Measurements from ENCODE around the gene ARVCF. TPM values are rescaled to one million over a fixed set of nuclear protein-coding genes. Genes with fewer than 3 reads are reported as not detected.
A peak's percentile ranks its signal among the peaks of the same experiment; 100 is the strongest.
"Not testable (repeated sequence)": the region's sequence is repeated elsewhere in the genome, so short reads cannot be mapped to it uniquely, and the experiment has no call there.

The ARVCF gene
- total RNA-seq, 3 donors from 2014 or later: 11.2 to 15.3 (median 15.1) TPM

DNA sequence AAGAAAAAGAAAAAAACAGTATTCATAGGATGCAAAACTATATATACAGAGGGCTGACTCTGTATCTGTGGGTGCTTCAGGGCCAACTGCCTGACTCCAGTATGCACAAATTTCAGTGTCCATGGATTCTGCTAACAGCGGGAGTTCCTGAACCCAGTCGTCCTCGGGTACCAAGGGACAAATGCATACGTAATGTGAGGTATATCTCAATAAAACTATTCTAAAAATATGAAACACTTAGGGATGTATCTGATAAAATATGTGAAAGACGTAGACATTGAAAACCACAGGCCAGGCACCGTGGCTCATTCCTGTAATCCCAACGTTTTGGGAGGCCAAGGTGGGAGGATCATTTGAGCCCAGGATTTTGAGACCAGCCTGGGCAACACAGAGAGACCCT lies 88.9 kb downstream of the ARVCF start:
- intact Hi-C loops (cut with DNase I, micrococcal nuclease): no loop called here
- no peak for ATAC-seq
- H3K4me1 ChIP-seq (ENCODE audit: low read depth): no peaks in the 10 kb centered on the region
- H3K4me3 ChIP-seq: no peak overlapping the region
- H3K9me3 ChIP-seq: no peaks in the 10 kb centered on the region
- TF ChIP-seq, protein P1, sequence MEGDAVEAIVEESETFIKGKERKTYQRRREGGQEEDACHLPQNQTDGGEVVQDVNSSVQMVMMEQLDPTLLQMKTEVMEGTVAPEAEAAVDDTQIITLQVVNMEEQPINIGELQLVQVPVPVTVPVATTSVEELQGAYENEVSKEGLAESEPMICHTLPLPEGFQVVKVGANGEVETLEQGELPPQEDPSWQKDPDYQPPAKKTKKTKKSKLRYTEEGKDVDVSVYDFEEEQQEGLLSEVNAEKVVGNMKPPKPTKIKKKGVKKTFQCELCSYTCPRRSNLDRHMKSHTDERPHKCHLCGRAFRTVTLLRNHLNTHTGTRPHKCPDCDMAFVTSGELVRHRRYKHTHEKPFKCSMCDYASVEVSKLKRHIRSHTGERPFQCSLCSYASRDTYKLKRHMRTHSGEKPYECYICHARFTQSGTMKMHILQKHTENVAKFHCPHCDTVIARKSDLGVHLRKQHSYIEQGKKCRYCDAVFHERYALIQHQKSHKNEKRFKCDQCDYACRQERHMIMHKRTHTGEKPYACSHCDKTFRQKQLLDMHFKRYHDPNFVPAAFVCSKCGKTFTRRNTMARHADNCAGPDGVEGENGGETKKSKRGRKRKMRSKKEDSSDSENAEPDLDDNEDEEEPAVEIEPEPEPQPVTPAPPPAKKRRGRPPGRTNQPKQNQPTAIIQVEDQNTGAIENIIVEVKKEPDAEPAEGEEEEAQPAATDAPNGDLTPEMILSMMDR (IDR thresholded peaks at IDR 0.05): no peak
- DNase-seq: no peak
- H3K36me3 ChIP-seq (ENCODE audit: low read depth): no peaks in the 10 kb centered on the region

DNA sequence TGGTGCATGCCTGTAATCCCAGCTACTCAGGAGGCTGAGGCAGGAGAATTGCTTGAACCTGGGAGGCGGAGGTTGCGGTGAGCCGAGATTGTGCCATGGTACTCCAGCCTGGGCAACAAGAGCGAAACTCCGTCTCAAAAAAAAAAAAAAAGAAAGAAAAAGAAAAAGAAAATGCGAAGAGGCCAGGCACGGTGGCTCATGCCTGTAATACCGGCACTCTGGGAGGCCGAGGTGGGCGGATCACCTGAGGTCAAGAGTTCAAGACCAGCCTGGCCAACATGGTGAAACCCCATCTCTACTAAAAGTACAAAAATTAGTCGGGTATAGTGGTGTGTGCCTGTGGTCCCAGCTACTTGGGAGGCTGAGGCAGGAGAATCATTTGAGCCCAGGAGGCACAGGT lies 90.6 kb downstream of the ARVCF start:
- H3K36me3 ChIP-seq (ENCODE audit: low read depth); H3K4me3 ChIP-seq; intact Hi-C loops (cut with DNase I, micrococcal nuclease); H3K9me3 ChIP-seq; H3K4me1 ChIP-seq (ENCODE audit: low read depth); ATAC-seq: not testable (repeated sequence)
- DNase-seq: peak in 1 of 3 donors; percentile 10

DNA sequence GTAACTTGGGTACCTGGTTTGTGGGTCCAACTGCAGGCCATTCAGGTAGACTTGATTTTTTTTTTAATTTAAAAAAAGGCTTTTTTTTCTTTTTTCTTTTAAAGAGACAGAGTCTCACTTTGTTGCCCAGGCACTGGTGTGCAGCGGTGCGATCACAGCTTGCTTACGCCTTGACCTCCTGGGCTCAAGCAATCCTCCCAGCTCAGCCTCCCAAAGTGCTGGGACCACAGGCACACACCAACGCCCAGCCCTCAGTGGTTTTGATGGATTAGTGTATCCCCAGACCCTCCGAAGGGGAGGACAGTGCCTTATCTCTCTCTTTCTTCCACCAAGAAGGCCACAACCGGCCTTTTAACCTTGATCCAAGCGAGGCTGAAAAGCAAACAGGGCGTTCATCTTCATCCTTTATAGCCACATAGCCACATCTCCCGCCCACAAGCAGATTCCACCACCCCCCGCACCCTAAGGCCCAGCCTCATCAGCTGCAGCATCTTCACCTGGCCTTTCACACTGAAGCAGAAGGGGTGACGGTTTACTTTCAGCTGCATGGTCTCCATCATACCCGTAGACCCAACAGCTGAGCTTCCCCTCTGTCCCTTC lies 92.6 kb downstream of the ARVCF start:
- H3K4me3 ChIP-seq: no peak overlapping the region
- TF ChIP-seq, protein P1 (IDR thresholded peaks at IDR 0.05): no peak
- no peaks in the 10 kb centered on the region for H3K36me3 ChIP-seq (ENCODE audit: low read depth)
- intact Hi-C loops (cut with DNase I, micrococcal nuclease): no loop called here
- H3K4me1 ChIP-seq (ENCODE audit: low read depth): no peaks in the 10 kb centered on the region
- H3K9me3 ChIP-seq: no peaks in the 10 kb centered on the region
- ATAC-seq: no peak
- DNase-seq: peak in 1 of 3 donors; percentile 12

DNA sequence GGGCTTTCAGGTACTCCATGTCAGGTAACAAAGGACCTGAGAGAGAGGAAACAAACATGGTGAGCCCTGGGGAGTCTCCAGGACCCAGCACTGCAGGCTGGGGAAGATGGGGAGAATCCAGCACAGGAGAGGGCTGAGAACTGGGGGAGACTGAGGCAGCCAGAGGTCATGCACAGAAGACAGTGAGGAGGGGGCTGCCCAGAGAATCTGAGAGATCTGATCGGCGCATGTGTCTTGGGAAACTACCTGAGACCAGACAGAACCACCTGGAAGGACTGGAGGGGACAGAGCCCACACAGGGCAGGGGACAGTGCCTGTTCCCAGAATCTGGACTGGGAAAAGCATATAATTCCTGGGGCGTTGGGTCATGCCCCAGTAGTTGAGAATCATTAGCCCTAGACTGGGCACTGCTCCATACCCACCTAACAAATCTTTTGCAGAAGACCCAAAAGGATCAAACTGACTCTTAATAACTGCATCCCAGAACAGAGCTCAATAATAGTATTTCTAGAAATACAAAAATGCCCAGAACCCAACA lies 95.0 kb downstream of the ARVCF start:
- ATAC-seq (no peak), DNase-seq (no peak)
- no peaks in the 10 kb centered on the region for H3K36me3 ChIP-seq (ENCODE audit: low read depth)
- intact Hi-C loops (cut with DNase I, micrococcal nuclease): no loop called here
- H3K9me3 ChIP-seq: no peaks in the 10 kb centered on the region
- no peak overlapping the region for H3K4me3 ChIP-seq
- TF ChIP-seq, protein P1 (IDR thresholded peaks at IDR 0.05): no peak
- no peaks in the 10 kb centered on the region for H3K4me1 ChIP-seq (ENCODE audit: low read depth)

Small RNA genes lying within 50 kb of the gene (microRNA-seq; reads per million reads assigned to microRNA genes)
- gene MIR185 (686 reads per million, percentile 81 among the genes with 10 or more reads in this experiment), gene MIR4761 (not detected)

Other genes starting within 250 kb of the ARVCF start
- 1 to 10 TPM; 2.7 to 4.7 (median 3.4) TPM for gene GNB1L, start 161.9 kb downstream of the ARVCF start, total RNA-seq
- 10 to 100 TPM; 10.1 to 12.2 (median 11.9) TPM for gene RTL10, start 161.9 kb downstream of the ARVCF start, total RNA-seq
- gene COMT, start 75.1 kb downstream of the ARVCF start, total RNA-seq: 10 to 100 TPM; 61.2 to 88.7 (median 70.7) TPM
- 10 to 100 TPM; 20.9 to 23.6 (median 22.6) TPM for gene TXNRD2, start 75.0 kb downstream of the ARVCF start, total RNA-seq
- 10 to 100 TPM; 17.5 to 29.7 (median 27.6) TPM for gene TANGO2, start 4.3 kb upstream of the ARVCF start, total RNA-seq
- gene DGCR8, start 63.4 kb upstream of the ARVCF start, total RNA-seq: 10 to 100 TPM; 39.0 to 48.8 (median 48.4) TPM
- gene RANBP1, start 99.3 kb upstream of the ARVCF start, total RNA-seq: 100 to 1,000 TPM in 1 of 3 donors, 10 to 100 TPM in 2; 58.4 to 102 (median 66.0) TPM
- 10 to 100 TPM; 34.4 to 50.0 (median 37.6) TPM for gene TRMT2A, start 100.4 kb upstream of the ARVCF start, total RNA-seq
- gene ZDHHC8, start 115.0 kb upstream of the ARVCF start, total RNA-seq: 10 to 100 TPM; 27.7 to 53.0 (median 42.2) TPM
- gene CCDC188, start 134.2 kb upstream of the ARVCF start, total RNA-seq: under 1 TPM; 0.41 to 0.98 (median 0.65) TPM